SK-N-SH treated with all-trans-retinoic acid at 6 μM for 48 hours (cell line): ENCODE measurements around the gene GLRX.

Source experiments
- CSDC2 ChIP-seq: fragments of 250-450 bp; sonication (Bioruptor Pico); IDR thresholded peaks from 2 replicates; pipeline ENCODE4 v1.5.0; 2020; ENCODE audit warnings: mild to moderate bottlenecking, moderate library complexity
- GLIS3 ChIP-seq: fragments of 250-450 bp; sonication (Bioruptor Pico); IDR thresholded peaks from 2 replicates; pipeline ENCODE4 v1.5.0; 2020; ENCODE audit warnings: mild to moderate bottlenecking, moderate library complexity
- ISL1 ChIP-seq: fragments of 250-450 bp; sonication (Bioruptor Pico); IDR thresholded peaks from 2 replicates; pipeline ENCODE4 v2.1.2; 2022; ENCODE audit warnings: mild to moderate bottlenecking, moderate library complexity
- OSR1 ChIP-seq: fragments of 250-450 bp; sonication (Bioruptor Pico); IDR thresholded peaks from 2 replicates; pipeline ENCODE4 v1.8.0; 2022; ENCODE audit warnings: moderate library complexity, mild to moderate bottlenecking, inconsistent platforms
- TOX ChIP-seq: fragments of 250-450 bp; sonication (Bioruptor Pico); IDR thresholded peaks from 2 replicates; pipeline ENCODE4 v1.8.0; 2021; ENCODE audit warnings: mild to moderate bottlenecking, moderate library complexity, borderline replicate concordance
- ZFP30 ChIP-seq: fragments of 450-650 bp; formaldehyde crosslinking; IDR thresholded peaks from 2 replicates; pipeline ENCODE4 v1.5.0; 2022; ENCODE audit warnings: mild to moderate bottlenecking, moderate library complexity
- ZNF70 ChIP-seq: fragments of 450-650 bp; formaldehyde crosslinking; IDR thresholded peaks from 2 replicates; pipeline ENCODE4 v1.5.0; 2020; ENCODE audit warnings: mild to moderate bottlenecking, moderate library complexity
- TF ChIP-seq, protein P1 (sequence below): fragments of 250-450 bp; sonication (Bioruptor Pico); IDR thresholded peaks from 2 replicates; pipeline ENCODE4 v1.8.0; 2020; ENCODE audit warnings: mild to moderate bottlenecking, moderate library complexity, borderline replicate concordance
- TF ChIP-seq, protein P2 (sequence below): fragments of 250-450 bp; sonication (Bioruptor Pico); IDR thresholded peaks from 2 replicates; pipeline ENCODE4 v1.5.1; 2020; ENCODE audit warnings: low read depth, mild to moderate bottlenecking, moderate library complexity
- TF ChIP-seq, protein P3 (sequence below): fragments of 250-450 bp; sonication (Bioruptor Pico); IDR thresholded peaks from 2 replicates; pipeline ENCODE4 v1.5.1; 2021; ENCODE audit warnings: mild to moderate bottlenecking, moderate library complexity
- TF ChIP-seq, protein P4 (sequence below): fragments of 250-450 bp; sonication (Bioruptor Pico); IDR thresholded peaks from 2 replicates; pipeline ENCODE4 v1.5.0; 2020; ENCODE audit warnings: mild to moderate bottlenecking, moderate library complexity

DNA sequence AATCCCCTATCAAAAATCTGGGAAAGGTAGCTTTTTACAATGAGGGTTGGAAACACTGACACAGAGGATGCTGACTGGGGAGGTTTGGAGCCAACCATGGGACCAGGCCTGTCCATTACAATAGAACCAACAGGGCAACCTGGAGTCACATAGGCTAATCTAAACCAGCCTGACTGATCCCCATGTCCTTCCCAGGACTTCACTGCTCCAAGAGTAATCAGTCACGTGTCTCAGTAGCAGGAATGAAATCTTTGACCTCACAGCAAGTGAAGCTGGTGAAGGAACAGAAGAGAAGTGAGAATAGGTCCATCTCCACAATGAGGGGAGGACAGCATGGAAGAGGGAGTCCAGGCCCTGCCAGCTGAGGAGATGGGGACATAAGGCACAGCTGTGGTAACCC is 16.0 kb upstream of the GLRX start:
- no peak for TF ChIP-seq GLIS3
- no peak for TF ChIP-seq TOX
- TF ChIP-seq, protein P1, sequence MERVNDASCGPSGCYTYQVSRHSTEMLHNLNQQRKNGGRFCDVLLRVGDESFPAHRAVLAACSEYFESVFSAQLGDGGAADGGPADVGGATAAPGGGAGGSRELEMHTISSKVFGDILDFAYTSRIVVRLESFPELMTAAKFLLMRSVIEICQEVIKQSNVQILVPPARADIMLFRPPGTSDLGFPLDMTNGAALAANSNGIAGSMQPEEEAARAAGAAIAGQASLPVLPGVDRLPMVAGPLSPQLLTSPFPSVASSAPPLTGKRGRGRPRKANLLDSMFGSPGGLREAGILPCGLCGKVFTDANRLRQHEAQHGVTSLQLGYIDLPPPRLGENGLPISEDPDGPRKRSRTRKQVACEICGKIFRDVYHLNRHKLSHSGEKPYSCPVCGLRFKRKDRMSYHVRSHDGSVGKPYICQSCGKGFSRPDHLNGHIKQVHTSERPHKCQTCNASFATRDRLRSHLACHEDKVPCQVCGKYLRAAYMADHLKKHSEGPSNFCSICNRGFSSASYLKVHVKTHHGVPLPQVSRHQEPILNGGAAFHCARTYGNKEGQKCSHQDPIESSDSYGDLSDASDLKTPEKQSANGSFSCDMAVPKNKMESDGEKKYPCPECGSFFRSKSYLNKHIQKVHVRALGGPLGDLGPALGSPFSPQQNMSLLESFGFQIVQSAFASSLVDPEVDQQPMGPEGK (CRISPR knock-in tag): no peak
- no peak for TF ChIP-seq ZFP30 (CRISPR knock-in tag)
- TF ChIP-seq, protein P2, sequence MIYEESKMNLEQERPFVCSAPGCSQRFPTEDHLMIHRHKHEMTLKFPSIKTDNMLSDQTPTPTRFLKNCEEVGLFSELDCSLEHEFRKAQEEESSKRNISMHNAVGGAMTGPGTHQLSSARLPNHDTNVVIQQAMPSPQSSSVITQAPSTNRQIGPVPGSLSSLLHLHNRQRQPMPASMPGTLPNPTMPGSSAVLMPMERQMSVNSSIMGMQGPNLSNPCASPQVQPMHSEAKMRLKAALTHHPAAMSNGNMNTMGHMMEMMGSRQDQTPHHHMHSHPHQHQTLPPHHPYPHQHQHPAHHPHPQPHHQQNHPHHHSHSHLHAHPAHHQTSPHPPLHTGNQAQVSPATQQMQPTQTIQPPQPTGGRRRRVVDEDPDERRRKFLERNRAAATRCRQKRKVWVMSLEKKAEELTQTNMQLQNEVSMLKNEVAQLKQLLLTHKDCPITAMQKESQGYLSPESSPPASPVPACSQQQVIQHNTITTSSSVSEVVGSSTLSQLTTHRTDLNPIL (CRISPR knock-in tag): no peak
- TF ChIP-seq, protein P3, sequence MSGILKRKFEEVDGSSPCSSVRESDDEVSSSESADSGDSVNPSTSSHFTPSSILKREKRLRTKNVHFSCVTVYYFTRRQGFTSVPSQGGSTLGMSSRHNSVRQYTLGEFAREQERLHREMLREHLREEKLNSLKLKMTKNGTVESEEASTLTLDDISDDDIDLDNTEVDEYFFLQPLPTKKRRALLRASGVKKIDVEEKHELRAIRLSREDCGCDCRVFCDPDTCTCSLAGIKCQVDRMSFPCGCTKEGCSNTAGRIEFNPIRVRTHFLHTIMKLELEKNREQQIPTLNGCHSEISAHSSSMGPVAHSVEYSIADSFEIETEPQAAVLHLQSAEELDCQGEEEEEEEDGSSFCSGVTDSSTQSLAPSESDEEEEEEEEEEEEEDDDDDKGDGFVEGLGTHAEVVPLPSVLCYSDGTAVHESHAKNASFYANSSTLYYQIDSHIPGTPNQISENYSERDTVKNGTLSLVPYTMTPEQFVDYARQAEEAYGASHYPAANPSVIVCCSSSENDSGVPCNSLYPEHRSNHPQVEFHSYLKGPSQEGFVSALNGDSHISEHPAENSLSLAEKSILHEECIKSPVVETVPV (CRISPR knock-in tag): no peak
- TF ChIP-seq, protein P4, sequence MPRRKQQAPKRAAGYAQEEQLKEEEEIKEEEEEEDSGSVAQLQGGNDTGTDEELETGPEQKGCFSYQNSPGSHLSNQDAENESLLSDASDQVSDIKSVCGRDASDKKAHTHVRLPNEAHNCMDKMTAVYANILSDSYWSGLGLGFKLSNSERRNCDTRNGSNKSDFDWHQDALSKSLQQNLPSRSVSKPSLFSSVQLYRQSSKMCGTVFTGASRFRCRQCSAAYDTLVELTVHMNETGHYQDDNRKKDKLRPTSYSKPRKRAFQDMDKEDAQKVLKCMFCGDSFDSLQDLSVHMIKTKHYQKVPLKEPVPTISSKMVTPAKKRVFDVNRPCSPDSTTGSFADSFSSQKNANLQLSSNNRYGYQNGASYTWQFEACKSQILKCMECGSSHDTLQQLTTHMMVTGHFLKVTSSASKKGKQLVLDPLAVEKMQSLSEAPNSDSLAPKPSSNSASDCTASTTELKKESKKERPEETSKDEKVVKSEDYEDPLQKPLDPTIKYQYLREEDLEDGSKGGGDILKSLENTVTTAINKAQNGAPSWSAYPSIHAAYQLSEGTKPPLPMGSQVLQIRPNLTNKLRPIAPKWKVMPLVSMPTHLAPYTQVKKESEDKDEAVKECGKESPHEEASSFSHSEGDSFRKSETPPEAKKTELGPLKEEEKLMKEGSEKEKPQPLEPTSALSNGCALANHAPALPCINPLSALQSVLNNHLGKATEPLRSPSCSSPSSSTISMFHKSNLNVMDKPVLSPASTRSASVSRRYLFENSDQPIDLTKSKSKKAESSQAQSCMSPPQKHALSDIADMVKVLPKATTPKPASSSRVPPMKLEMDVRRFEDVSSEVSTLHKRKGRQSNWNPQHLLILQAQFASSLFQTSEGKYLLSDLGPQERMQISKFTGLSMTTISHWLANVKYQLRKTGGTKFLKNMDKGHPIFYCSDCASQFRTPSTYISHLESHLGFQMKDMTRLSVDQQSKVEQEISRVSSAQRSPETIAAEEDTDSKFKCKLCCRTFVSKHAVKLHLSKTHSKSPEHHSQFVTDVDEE: no peak
- no peak for TF ChIP-seq ZNF70 (CRISPR knock-in tag)
- no peak for TF ChIP-seq ISL1 (CRISPR knock-in tag)
- no peak for TF ChIP-seq CSDC2 (CRISPR knock-in tag)
- no peak for TF ChIP-seq OSR1
